ENCODE results near the gene TRIM62. TPM values are rescaled to one million over a fixed set of nuclear protein-coding genes. Genes with fewer than 3 reads are reported as not detected.

Gene TRIM62
- total and polyA plus RNA-seq, 9 donors = 3.0 to 7.9 (median 6.1) TPM

- H3K9me3 ChIP-seq (replicated peaks; ENCODE audit: control insufficient read depth, low read depth, low read length) = no peaks in the 10 kb centered on the region
- H3K4me1 ChIP-seq (ENCODE audit: control insufficient read depth, insufficient read depth, low read length) = no peaks in the 10 kb centered on the region
- H3K36me3 ChIP-seq (ENCODE audit: control insufficient read depth, insufficient read depth, low read length) = no peaks in the 10 kb centered on the region
- no peak for DNase-seq
- no peak overlapping the region for H3K4me3 ChIP-seq (ENCODE audit: low read length)
- H3K27ac ChIP-seq (ENCODE audit: low read length) = no peak overlapping the region
- no CpG with 5 or more reads among the region's 3 CpGs for WGBS (ENCODE audit: insufficient coverage)
- H3K27me3 ChIP-seq (ENCODE audit: control insufficient read depth, insufficient read depth, low read length) = no peaks in the 10 kb centered on the region
Measured at GRCh38 chr1:33211972-33212371, 30.1 kb upstream of the TRIM62 start.

DNA sequence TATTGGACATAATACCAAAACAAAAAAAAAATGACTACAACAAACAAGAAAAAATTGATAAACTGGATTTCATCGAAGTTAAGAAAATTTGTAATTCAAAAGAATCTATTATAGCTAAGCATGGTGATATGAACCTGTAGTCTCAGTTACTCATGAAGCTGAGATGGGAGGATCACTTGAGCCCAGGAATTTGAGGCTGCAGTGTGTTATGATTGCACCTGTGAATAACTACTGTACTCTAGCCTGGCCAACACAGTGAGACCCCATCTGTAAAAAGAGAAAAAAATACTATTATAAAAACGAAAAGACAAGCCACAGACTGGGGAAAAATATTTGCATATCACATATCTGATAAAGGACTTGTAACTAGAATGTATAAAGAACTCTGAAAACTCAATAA, 24.5 kb upstream of the TRIM62 start:
- no peak for DNase-seq
- Histone ChIP-seq H3K36me3 (ENCODE audit: control insufficient read depth, insufficient read depth, low read length) (no peaks in the 10 kb centered on the region), H3K27me3 (ENCODE audit: control insufficient read depth, insufficient read depth, low read length) (peaks cover 2% of the 10 kb centered on the region), H3K27ac (ENCODE audit: low read length) (no peak overlapping the region), H3K9me3 (replicated peaks; ENCODE audit: control insufficient read depth, low read depth, low read length) (no peaks in the 10 kb centered on the region), H3K4me3 (ENCODE audit: low read length) (no peak overlapping the region), H3K4me1 (ENCODE audit: control insufficient read depth, insufficient read depth, low read length) (no peaks in the 10 kb centered on the region)
- WGBS (ENCODE audit: insufficient coverage) = no CpG with 5 or more reads among the region's 2 CpGs

DNA sequence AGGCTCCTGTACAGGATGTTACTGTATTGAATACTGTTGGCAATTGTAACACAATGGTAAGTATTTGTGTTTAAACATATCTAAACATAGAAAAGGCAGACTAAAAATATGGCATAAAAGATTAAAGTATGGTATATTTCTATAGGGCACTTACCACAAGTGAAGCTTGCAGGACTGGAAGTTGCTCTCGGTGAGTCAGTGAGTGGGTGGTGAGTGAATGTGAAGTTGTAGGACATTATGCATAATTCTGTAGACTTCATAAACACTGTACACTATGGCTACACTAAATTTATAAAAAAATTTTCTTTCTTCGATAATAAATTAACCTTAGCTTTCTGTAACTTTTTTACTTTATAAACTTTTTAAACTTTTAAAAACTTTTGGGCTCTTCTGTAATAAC, 13.7 kb upstream of the TRIM62 start:
- Histone ChIP-seq H3K27me3 (ENCODE audit: control insufficient read depth, insufficient read depth, low read length) (peaks cover 2% of the 10 kb centered on the region), H3K36me3 (ENCODE audit: control insufficient read depth, insufficient read depth, low read length) (no peaks in the 10 kb centered on the region), H3K4me3 (ENCODE audit: low read length) (no peak overlapping the region), H3K4me1 (ENCODE audit: control insufficient read depth, insufficient read depth, low read length) (no peaks in the 10 kb centered on the region), H3K9me3 (replicated peaks; ENCODE audit: control insufficient read depth, low read depth, low read length) (no peaks in the 10 kb centered on the region), H3K27ac (ENCODE audit: low read length) (no peak overlapping the region)
- DNase-seq = no peak
- WGBS (ENCODE audit: insufficient coverage) = no CpG with 5 or more reads among the region's 2 CpGs

DNA sequence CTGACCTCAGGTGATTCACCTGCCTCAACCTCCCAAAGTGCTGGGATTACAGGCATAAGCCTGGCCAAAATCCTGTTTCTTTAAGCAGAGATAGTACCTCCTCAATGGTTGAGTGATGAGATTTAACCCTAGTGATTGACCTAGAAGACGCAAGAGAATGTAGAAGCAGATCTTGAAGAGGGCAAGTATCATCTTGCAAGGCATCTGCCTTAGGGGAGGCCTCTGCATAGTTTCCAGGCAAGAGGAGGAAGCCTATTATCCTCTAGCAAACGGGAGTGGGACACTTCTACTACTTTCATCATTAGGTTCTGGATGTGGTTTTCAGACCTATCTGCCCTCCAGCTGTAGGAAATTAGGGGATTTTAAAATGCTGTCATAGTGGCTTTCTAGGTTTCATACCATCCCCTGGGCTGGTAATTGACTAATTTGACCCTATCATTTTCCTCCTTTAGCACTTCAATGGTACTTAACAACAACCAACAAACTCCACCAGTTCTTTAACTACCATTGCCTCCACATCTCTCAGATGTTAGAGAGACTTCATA, 10.0 kb upstream of the TRIM62 start:
- WGBS (ENCODE audit: insufficient coverage) = no CpG with 5 or more reads among the region's 2 CpGs
- DNase-seq = no peak
- Histone ChIP-seq H3K9me3 (replicated peaks; ENCODE audit: control insufficient read depth, low read depth, low read length) (no peaks in the 10 kb centered on the region), H3K27me3 (ENCODE audit: control insufficient read depth, insufficient read depth, low read length) (no peaks in the 10 kb centered on the region), H3K4me1 (ENCODE audit: control insufficient read depth, insufficient read depth, low read length) (no peaks in the 10 kb centered on the region), H3K27ac (ENCODE audit: low read length) (no peak overlapping the region), H3K4me3 (ENCODE audit: low read length) (no peak overlapping the region), H3K36me3 (ENCODE audit: control insufficient read depth, insufficient read depth, low read length) (no peaks in the 10 kb centered on the region)

- no peak for DNase-seq
- Histone ChIP-seq H3K36me3 (ENCODE audit: control insufficient read depth, insufficient read depth, low read length) (no peaks in the 10 kb centered on the region), H3K4me1 (ENCODE audit: control insufficient read depth, insufficient read depth, low read length) (no peaks in the 10 kb centered on the region), H3K27me3 (ENCODE audit: control insufficient read depth, insufficient read depth, low read length) (no peaks in the 10 kb centered on the region), H3K27ac (ENCODE audit: low read length) (no peak overlapping the region), H3K4me3 (ENCODE audit: low read length) (no peak overlapping the region), H3K9me3 (replicated peaks; ENCODE audit: control insufficient read depth, low read depth, low read length) (no peaks in the 10 kb centered on the region)
- WGBS (ENCODE audit: insufficient coverage) = 82% methylated on average over 1 of the region's 2 CpGs
Measured at GRCh38 chr1:33190701-33191100, 8.9 kb upstream of the TRIM62 start.

GRCh38 chr1:33188572-33189275, 6.9 kb upstream of the TRIM62 start:
- no peak overlapping the region for H3K4me3 ChIP-seq (ENCODE audit: low read length)
- no peaks in the 10 kb centered on the region for H3K36me3 ChIP-seq (ENCODE audit: control insufficient read depth, insufficient read depth, low read length)
- H3K9me3 ChIP-seq (replicated peaks; ENCODE audit: control insufficient read depth, low read depth, low read length) = no peaks in the 10 kb centered on the region
- H3K27ac ChIP-seq (ENCODE audit: low read length) = no peak overlapping the region
- H3K27me3 ChIP-seq (ENCODE audit: control insufficient read depth, insufficient read depth, low read length) = no peaks in the 10 kb centered on the region
- no peaks in the 10 kb centered on the region for H3K4me1 ChIP-seq (ENCODE audit: control insufficient read depth, insufficient read depth, low read length)
- WGBS (ENCODE audit: insufficient coverage) = 73% methylated on average over 3 of the region's 6 CpGs
- no peak for DNase-seq

DNA sequence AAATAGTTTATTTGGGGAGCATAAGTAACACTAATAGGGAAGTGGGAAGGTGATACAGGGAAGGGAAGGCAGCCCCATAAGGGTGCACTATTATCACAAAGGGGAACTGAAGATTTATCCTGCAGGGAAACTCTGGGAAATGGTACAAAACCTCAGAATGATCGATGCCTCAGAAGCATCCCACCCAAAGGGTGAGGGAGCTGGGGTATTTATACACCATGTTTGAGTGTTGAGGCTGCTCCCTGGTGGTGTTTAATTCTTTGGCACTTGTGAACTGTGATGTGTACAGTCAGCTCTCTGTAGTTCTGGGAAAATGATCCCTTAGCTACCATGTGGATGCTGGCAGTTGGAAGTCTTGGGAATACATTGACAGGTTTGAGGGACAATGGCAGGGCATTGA, 5.1 kb upstream of the TRIM62 start:
- H3K27me3 ChIP-seq (ENCODE audit: control insufficient read depth, insufficient read depth, low read length) = no peaks in the 10 kb centered on the region
- H3K4me3 ChIP-seq (ENCODE audit: low read length) = no peak overlapping the region
- DNase-seq = no peak
- H3K27ac ChIP-seq (ENCODE audit: low read length) = no peak overlapping the region
- H3K4me1 ChIP-seq (ENCODE audit: control insufficient read depth, insufficient read depth, low read length) = peaks cover 15% of the 10 kb centered on the region
- WGBS (ENCODE audit: insufficient coverage) = 80% methylated on average over 1 of the region's 1 CpG
- no peaks in the 10 kb centered on the region for H3K36me3 ChIP-seq (ENCODE audit: control insufficient read depth, insufficient read depth, low read length)
- H3K9me3 ChIP-seq (replicated peaks; ENCODE audit: control insufficient read depth, low read depth, low read length) = no peaks in the 10 kb centered on the region

DNA sequence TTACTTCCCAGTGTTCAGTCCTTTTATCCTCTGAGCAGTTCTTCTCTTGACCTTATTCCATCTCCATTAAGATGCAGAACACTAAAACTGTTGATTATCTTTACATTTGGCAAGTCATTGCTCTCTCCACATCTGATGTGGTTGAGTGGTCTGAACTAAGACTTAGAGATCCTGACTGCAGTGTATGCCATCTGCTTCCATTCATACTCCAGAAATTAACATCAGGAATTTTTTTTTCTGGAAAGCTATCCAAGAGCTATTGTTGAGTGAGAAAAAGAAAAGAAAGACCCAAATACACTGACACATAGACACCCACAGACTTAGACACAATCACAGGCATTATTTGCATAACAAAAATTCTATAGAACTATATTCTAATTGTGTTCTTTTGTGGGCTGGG, 3.7 kb upstream of the TRIM62 start:
- DNase-seq = no peak
- Histone ChIP-seq H3K9me3 (replicated peaks; ENCODE audit: control insufficient read depth, low read depth, low read length) (no peaks in the 10 kb centered on the region), H3K27ac (ENCODE audit: low read length) (no peak overlapping the region), H3K36me3 (ENCODE audit: control insufficient read depth, insufficient read depth, low read length) (no peaks in the 10 kb centered on the region), H3K4me1 (ENCODE audit: control insufficient read depth, insufficient read depth, low read length) (peaks cover 18% of the 10 kb centered on the region), H3K4me3 (ENCODE audit: low read length) (no peak overlapping the region), H3K27me3 (ENCODE audit: control insufficient read depth, insufficient read depth, low read length) (no peaks in the 10 kb centered on the region)

DNA sequence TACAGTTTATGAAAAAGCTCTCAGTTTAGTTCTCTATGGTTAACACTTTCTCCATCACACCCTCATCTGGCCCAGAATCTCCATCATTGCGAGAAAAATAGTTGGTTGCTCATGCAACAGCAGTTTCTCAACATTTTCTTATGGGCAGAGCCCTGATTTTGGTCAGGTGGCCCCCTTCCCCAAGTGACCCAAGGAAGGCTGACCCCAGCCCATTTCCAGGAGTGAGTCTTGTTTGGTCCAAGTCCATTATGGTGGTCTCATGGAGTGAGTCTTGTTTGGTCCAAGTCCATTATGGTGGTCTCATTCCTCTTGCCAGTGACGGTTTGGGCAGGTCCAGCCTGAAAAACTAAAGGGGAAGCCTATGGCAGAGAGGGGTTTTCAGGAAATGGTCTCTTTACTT, 1.5 kb upstream of the TRIM62 start:
- Histone ChIP-seq H3K36me3 (ENCODE audit: control insufficient read depth, insufficient read depth, low read length) (peaks cover 5% of the 10 kb centered on the region), H3K27ac (ENCODE audit: low read length) (no peak overlapping the region), H3K9me3 (replicated peaks; ENCODE audit: control insufficient read depth, low read depth, low read length) (no peaks in the 10 kb centered on the region), H3K4me3 (ENCODE audit: low read length) (no peak overlapping the region), H3K27me3 (ENCODE audit: control insufficient read depth, insufficient read depth, low read length) (no peaks in the 10 kb centered on the region), H3K4me1 (ENCODE audit: control insufficient read depth, insufficient read depth, low read length) (peaks cover 27% of the 10 kb centered on the region)
- 92% methylated on average over 2 of the region's 2 CpGs for WGBS (ENCODE audit: insufficient coverage)
- DNase-seq = no peak

GRCh38 chr1:33182896-33183295, 1.1 kb upstream of the TRIM62 start:
- Histone ChIP-seq H3K4me1 (ENCODE audit: control insufficient read depth, insufficient read depth, low read length) (peaks cover 29% of the 10 kb centered on the region), H3K27me3 (ENCODE audit: control insufficient read depth, insufficient read depth, low read length) (no peaks in the 10 kb centered on the region), H3K4me3 (ENCODE audit: low read length) (no peak overlapping the region), H3K36me3 (ENCODE audit: control insufficient read depth, insufficient read depth, low read length) (peaks cover 5% of the 10 kb centered on the region), H3K27ac (ENCODE audit: low read length) (peak overlapping the region; percentile 92), H3K9me3 (replicated peaks; ENCODE audit: control insufficient read depth, low read depth, low read length) (no peaks in the 10 kb centered on the region)
- WGBS (ENCODE audit: insufficient coverage) = 22% methylated on average over 6 of the region's 8 CpGs
- no peak for DNase-seq

DNA sequence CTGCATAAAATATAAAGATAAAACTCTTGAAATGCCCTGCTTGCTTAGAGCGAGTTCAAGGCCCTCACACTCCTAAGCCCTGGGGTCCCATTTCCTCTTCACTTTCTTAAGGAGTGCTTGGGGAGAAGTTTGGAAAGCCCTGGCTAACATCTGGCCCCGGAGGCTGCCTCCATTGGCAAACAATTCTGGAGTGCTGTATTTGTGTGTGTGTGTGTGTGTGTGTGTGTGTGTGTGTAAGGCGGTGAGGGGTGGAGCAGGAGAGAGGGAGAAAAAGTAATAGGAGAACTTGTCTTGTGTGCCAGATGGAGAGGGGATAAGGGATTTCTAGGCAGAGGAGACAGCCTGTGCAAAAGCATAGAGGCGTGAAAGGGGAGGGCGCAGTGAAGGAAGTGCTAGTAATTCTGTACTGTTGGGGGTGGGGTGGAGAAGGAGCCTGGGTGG, 578 bp upstream of the TRIM62 start:
- Histone ChIP-seq H3K4me3 (ENCODE audit: low read length) (peak overlapping the region; percentile 18), H3K36me3 (ENCODE audit: control insufficient read depth, insufficient read depth, low read length) (peaks cover 7% of the 10 kb centered on the region), H3K4me1 (ENCODE audit: control insufficient read depth, insufficient read depth, low read length) (peaks cover 31% of the 10 kb centered on the region), H3K27ac (ENCODE audit: low read length) (peak overlapping the region; percentile 92), H3K9me3 (replicated peaks; ENCODE audit: control insufficient read depth, low read depth, low read length) (no peaks in the 10 kb centered on the region), H3K27me3 (ENCODE audit: control insufficient read depth, insufficient read depth, low read length) (no peaks in the 10 kb centered on the region)
- DNase-seq = peak; percentile 96
- 2% methylated on average over 3 of the region's 5 CpGs for WGBS (ENCODE audit: insufficient coverage)
